Measurements from ENCODE around the gene TAF4.

TAF4 gene

GRCh38 chr20:62019881-62020492 is 45.7 kb downstream of the TAF4 start:
- DNase-seq (ENCODE audit: low spot score), result no peak

GRCh38 chr20:62019144-62019805 is 46.4 kb downstream of the TAF4 start:
- DNase-seq (ENCODE audit: low spot score), result no peak

- no peak for DNase-seq (ENCODE audit: low spot score)
These were observed 47.1 kb downstream of the TAF4 start for GRCh38 chr20:62018437-62019143.

- no peak for DNase-seq (ENCODE audit: low spot score)
These were observed 50.0 kb downstream of the TAF4 start for GRCh38 chr20:62015540-62016288.

- DNase-seq (ENCODE audit: low spot score), result no peak
These were observed 50.7 kb downstream of the TAF4 start for GRCh38 chr20:62014889-62015537.

GRCh38 chr20:62014488-62014775 is 51.2 kb downstream of the TAF4 start:
- DNase-seq (ENCODE audit: low spot score), result no peak

- no peak for DNase-seq (ENCODE audit: low spot score)
These were observed 53.0 kb downstream of the TAF4 start for GRCh38 chr20:62012631-62013030.

- DNase-seq (ENCODE audit: low spot score), result no peak
These were observed 53.6 kb downstream of the TAF4 start for GRCh38 chr20:62011938-62012534.

GRCh38 chr20:62011403-62011790 is 54.3 kb downstream of the TAF4 start:
- no peak for DNase-seq (ENCODE audit: low spot score)

- DNase-seq (ENCODE audit: low spot score), result peak; percentile 76
These were observed 54.9 kb downstream of the TAF4 start for GRCh38 chr20:62010551-62011402.

GRCh38 chr20:62009869-62010445 is 55.7 kb downstream of the TAF4 start:
- DNase-seq (ENCODE audit: low spot score), result no peak

- no peak for DNase-seq (ENCODE audit: low spot score)
These were observed 56.4 kb downstream of the TAF4 start for GRCh38 chr20:62009322-62009721.

- no peak for DNase-seq (ENCODE audit: low spot score)
These were observed 57.0 kb downstream of the TAF4 start for GRCh38 chr20:62008643-62009183.

GRCh38 chr20:62007127-62007647 is 58.5 kb downstream of the TAF4 start:
- DNase-seq (ENCODE audit: low spot score), result no peak

GRCh38 chr20:62006482-62006881 is 59.2 kb downstream of the TAF4 start:
- no peak for DNase-seq (ENCODE audit: low spot score)

- no peak for DNase-seq (ENCODE audit: low spot score)
These were observed 61.1 kb downstream of the TAF4 start for GRCh38 chr20:62004614-62005013.

- no peak for DNase-seq (ENCODE audit: low spot score)
These were observed 61.9 kb downstream of the TAF4 start for GRCh38 chr20:62003567-62004405.

GRCh38 chr20:62002882-62003480 is 62.7 kb downstream of the TAF4 start:
- no peak for DNase-seq (ENCODE audit: low spot score)
